Testis (tissue), 2 donors: ENCODE measurements around the gene CXCL12.

Experiments
- CTCF ChIP-seq, 3 experiments: fragments of 450-650 bp in 2 of 3; fragments of 200-600 bp in 1 of 3; sonication (generic) in 1 of 3; IDR thresholded peaks; one replicate each; pipeline ENCODE4 v1.5.1; 2016 to 2019; ENCODE audit warnings: antibody characterized with exemption in 3 of 3, mild to moderate bottlenecking in 2 of 3, moderate library complexity in 1 of 3
- POLR2A ChIP-seq: fragments of 450-650 bp; IDR thresholded peaks from one replicate; pipeline ENCODE4 v1.6.1; 2017; ENCODE audit warnings: antibody characterized with exemption, mild to moderate bottlenecking, moderate library complexity

- no peak for TF ChIP-seq CTCF (IDR thresholded peaks at IDR 0.05)
- no peak for TF ChIP-seq POLR2A
Observed at GRCh38 chr10:44382131-44382858, 2.6 kb downstream of the CXCL12 start.
